Spinal cord (tissue), 10 donors: ENCODE data around the gene NUDT15. TPM values are rescaled to one million over a fixed set of nuclear protein-coding genes. Genes with fewer than 3 reads are reported as not detected.

Experiments
- DNase-seq, 6 donors: peaks; one replicate each; pipeline versions ENCODE4 v3.0.0 to v3.0.0-alpha.2; 2013 to 2015; ENCODE audit warnings: low spot score in 6 of 6, low read depth in 4 of 6
- H3K27ac ChIP-seq: one replicate; pipeline ENCODE4 v1.5.1; 2013; ENCODE audit warnings: low read depth, low read length, control low read depth
- H3K27me3 ChIP-seq: one replicate; pipeline ENCODE4 v1.6.1; 2013; ENCODE audit warnings: low read length; ENCODE audit not compliant: control insufficient read depth, insufficient read depth
- H3K36me3 ChIP-seq: one replicate; pipeline ENCODE4 v1.6.1; 2013; ENCODE audit warnings: low read length; ENCODE audit not compliant: control insufficient read depth, insufficient read depth
- H3K4me1 ChIP-seq: one replicate; pipeline ENCODE4 v1.6.1; 2013; ENCODE audit warnings: low read length; ENCODE audit not compliant: control insufficient read depth, insufficient read depth
- H3K4me3 ChIP-seq: one replicate; pipeline ENCODE4 v1.5.1; 2013; ENCODE audit warnings: low read depth, low read length, control low read depth
- H3K9me3 ChIP-seq: one replicate; pipeline ENCODE4 v1.6.1; 2013; ENCODE audit warnings: low read length; ENCODE audit not compliant: control insufficient read depth, insufficient read depth
- WGBS: methylation state at CpG from one replicate; pipeline ENCODE4 v1.1.5; 2013; ENCODE audit warnings: missing lambda C conversion rate; ENCODE audit not compliant: insufficient coverage; 5-methylcytosine and 5-hydroxymethylcytosine counted together
- polyA plus RNA-seq, 2 donors: library from polyadenylated mRNA; unstranded; fragments of 120-200 nt; gene quantifications; one replicate each; pipeline ENCODE4 v1.2.1, GENCODE V29; 2013; ENCODE audit not compliant: insufficient read length in 2 of 2
- total RNA-seq, 2 donors: library from RNA; depleted of rRNA in 1 of 2; stranded (reverse); fragments of 120-200 nt in 1 of 2; fragments of >200 nt in 1 of 2; gene quantifications; one replicate each; pipeline versions ENCODE4 v1.2.3 to v1.2.4, GENCODE V29; 2013 to 2014
- donor health status: healthy.

The NUDT15 gene
- total and polyA plus RNA-seq, 4 donors = 14.1 to 16.5 (median 15.3) TPM

- Histone ChIP-seq H3K4me3 (no peak overlapping the region), H3K4me1 (no peaks in the 10 kb centered on the region), H3K27me3 (no peaks in the 10 kb centered on the region), H3K9me3 (no peaks in the 10 kb centered on the region), H3K36me3 (peaks cover 37% of the 10 kb centered on the region), H3K27ac (no peak overlapping the region)
- WGBS = no CpG with 5 or more reads among the region's 4 CpGs
- DNase-seq = no peak
Measured at GRCh38 chr13:48081739-48082138, 44.2 kb downstream of the NUDT15 start.

GRCh38 chr13:48086272-48086671 lies 48.7 kb downstream of the NUDT15 start:
- DNase-seq = no peak
- Histone ChIP-seq H3K27ac (no peak overlapping the region), H3K4me1 (no peaks in the 10 kb centered on the region), H3K27me3 (no peaks in the 10 kb centered on the region), H3K9me3 (no peaks in the 10 kb centered on the region), H3K4me3 (no peak overlapping the region), H3K36me3 (peaks cover 17% of the 10 kb centered on the region)
- 0% methylated on average over 1 of the region's 2 CpGs for WGBS

GRCh38 chr13:48093588-48093987 lies 56.1 kb downstream of the NUDT15 start:
- Histone ChIP-seq H3K4me3 (peak overlapping the region; percentile 94), H3K4me1 (peaks cover 3% of the 10 kb centered on the region), H3K27me3 (no peaks in the 10 kb centered on the region), H3K9me3 (no peaks in the 10 kb centered on the region), H3K27ac (no peak overlapping the region), H3K36me3 (peaks cover 3% of the 10 kb centered on the region)
- no CpG with 5 or more reads among the region's 9 CpGs for WGBS
- no peak for DNase-seq

- 0% methylated on average over 11 of the region's 14 CpGs for WGBS
- H3K27me3 ChIP-seq = no peaks in the 10 kb centered on the region
- peak overlapping the region; percentile 94 for H3K4me3 ChIP-seq
- peak overlapping the region; percentile 84 for H3K27ac ChIP-seq
- peaks cover 3% of the 10 kb centered on the region for H3K36me3 ChIP-seq
- peaks cover 3% of the 10 kb centered on the region for H3K4me1 ChIP-seq
- no peaks in the 10 kb centered on the region for H3K9me3 ChIP-seq
- peak in 1 of 6 donors; percentile 0 for DNase-seq
Measured at GRCh38 chr13:48094404-48094780, 56.9 kb downstream of the NUDT15 start.

- Histone ChIP-seq H3K36me3 (peaks cover 3% of the 10 kb centered on the region), H3K4me1 (peaks cover 3% of the 10 kb centered on the region), H3K27me3 (no peaks in the 10 kb centered on the region), H3K27ac (peak within 1 kb of the TSS; percentile 84), H3K4me3 (peak within 1 kb of the TSS; percentile 94), H3K9me3 (no peaks in the 10 kb centered on the region)
- peak; percentile 92 to 99 (median 94) for DNase-seq
- 2% methylated on average over 46 of the region's 54 CpGs for WGBS
Measured at GRCh38 chr13:48094781-48095502, 57.4 kb downstream of the NUDT15 start, which contains the start of gene MED4. MED4 (minus strand) TSS chr13:48095104; CDS start chr13:48095078, 26 bp downstream.

GRCh38 chr13:48096670-48097069 lies 59.1 kb downstream of the NUDT15 start:
- Histone ChIP-seq H3K36me3 (peaks cover 3% of the 10 kb centered on the region), H3K4me3 (no peak overlapping the region), H3K27ac (no peak overlapping the region), H3K4me1 (peaks cover 3% of the 10 kb centered on the region), H3K27me3 (no peaks in the 10 kb centered on the region), H3K9me3 (no peaks in the 10 kb centered on the region)
- WGBS = 40% methylated on average over 1 of the region's 3 CpGs
- DNase-seq = no peak

Other genes starting within 250 kb of the NUDT15 start
- gene SUCLA2, start 36.5 kb upstream of the NUDT15 start, total RNA-seq = 100 to 1,000 TPM in 1 of 2 donors, 10 to 100 TPM in 1; 67.3 to 116 TPM
- gene SUCLA2, start 36.5 kb upstream of the NUDT15 start, polyA plus RNA-seq = 100 to 1,000 TPM in 1 of 2 donors, 10 to 100 TPM in 1; 91.4 to 106 TPM
- gene MED4, start 57.4 kb downstream of the NUDT15 start, total RNA-seq = 10 to 100 TPM; 44.7 to 44.9 TPM
- gene MED4, start 57.4 kb downstream of the NUDT15 start, polyA plus RNA-seq = 10 to 100 TPM; 63.2 to 73.7 TPM
- 100 to 1,000 TPM; 469 to 481 TPM for gene ITM2B, start 195.5 kb downstream of the NUDT15 start, total RNA-seq
- gene ITM2B, start 195.5 kb downstream of the NUDT15 start, polyA plus RNA-seq = 100 to 1,000 TPM; 704 to 753 TPM